ENCODE data around the gene STC2.

Gene STC2

GRCh38 chr5:173327084-173327947 lies 898 bp downstream of the STC2 start:
- peak overlapping the region; percentile 62 for H2AFZ ChIP-seq (ENCODE audit: insufficient read depth, low read length, poor library complexity)
- H2BK12ac ChIP-seq (ENCODE audit: low read length) = no peak overlapping the region
- WGBS (ENCODE audit: extremely low coverage, insufficient coverage, insufficient read length) = no CpG with 5 or more reads among the region's 76 CpGs
- H3K27ac ChIP-seq (ENCODE audit: low read depth, low read length) = no peak overlapping the region
- peak overlapping the region; percentile 22 for H3K4ac ChIP-seq (ENCODE audit: low read depth, low read length)
- no peak overlapping the region for H2BK5ac ChIP-seq (ENCODE audit: low read depth, low read length, poor library complexity)
- peak overlapping the region; percentile 85 for H3K4me2 ChIP-seq (ENCODE audit: low read length)
- H4K12ac ChIP-seq (ENCODE audit: low read depth, low read length) = peak overlapping the region; percentile 22
- peak; percentile 37 to 63 for DNase-seq
- no peak overlapping the region for H2AK5ac ChIP-seq (ENCODE audit: low read length)
- H3K79me2 ChIP-seq (ENCODE audit: control insufficient read depth, insufficient read depth, low read length, poor library complexity) = peaks cover 10% of the 10 kb centered on the region
- H3K27me3 ChIP-seq (ENCODE audit: insufficient read depth, low read length) = peaks cover 4% of the 10 kb centered on the region
- peak overlapping the region; percentile 33 for H3K14ac ChIP-seq (ENCODE audit: low read length)
- peaks cover 2% of the 10 kb centered on the region for H3K9me3 ChIP-seq (ENCODE audit: insufficient read depth, low read depth, low read length)
- H3K4me3 ChIP-seq (ENCODE audit: low read depth, low read length) = peak overlapping the region; percentile 66
- H3K36me3 ChIP-seq (ENCODE audit: control insufficient read depth in 1 of 2, insufficient read depth in 2 of 2, low read length in 2 of 2) = peaks cover 8 to 11% of the 10 kb centered on the region in 2 experiments
- no peak overlapping the region for H3K9ac ChIP-seq (ENCODE audit: low read length)
- peak overlapping the region; percentile 37 for H4K91ac ChIP-seq (ENCODE audit: low read depth, low read length)
- H2BK120ac ChIP-seq (ENCODE audit: insufficient read depth, low read length, poor library complexity) = no peak overlapping the region
- H3K18ac ChIP-seq (ENCODE audit: low read length) = peak overlapping the region; percentile 38
- no peak overlapping the region for H4K8ac ChIP-seq (ENCODE audit: low read depth, low read length)
- H3K4me1 ChIP-seq (ENCODE audit: control insufficient read depth in 1 of 2, insufficient read depth in 2 of 2, low read length in 2 of 2) = peaks cover 25 to 28% of the 10 kb centered on the region in 2 experiments
- H3K79me1 ChIP-seq (ENCODE audit: low read length) = peaks cover 16% of the 10 kb centered on the region
- peak overlapping the region; percentile 60 for H3K23ac ChIP-seq (ENCODE audit: low read length)

- H3K27ac ChIP-seq (ENCODE audit: low read depth, low read length) = no peak overlapping the region
Observed at GRCh38 chr5:173326501-173326960, 1.7 kb downstream of the STC2 start.

DNA sequence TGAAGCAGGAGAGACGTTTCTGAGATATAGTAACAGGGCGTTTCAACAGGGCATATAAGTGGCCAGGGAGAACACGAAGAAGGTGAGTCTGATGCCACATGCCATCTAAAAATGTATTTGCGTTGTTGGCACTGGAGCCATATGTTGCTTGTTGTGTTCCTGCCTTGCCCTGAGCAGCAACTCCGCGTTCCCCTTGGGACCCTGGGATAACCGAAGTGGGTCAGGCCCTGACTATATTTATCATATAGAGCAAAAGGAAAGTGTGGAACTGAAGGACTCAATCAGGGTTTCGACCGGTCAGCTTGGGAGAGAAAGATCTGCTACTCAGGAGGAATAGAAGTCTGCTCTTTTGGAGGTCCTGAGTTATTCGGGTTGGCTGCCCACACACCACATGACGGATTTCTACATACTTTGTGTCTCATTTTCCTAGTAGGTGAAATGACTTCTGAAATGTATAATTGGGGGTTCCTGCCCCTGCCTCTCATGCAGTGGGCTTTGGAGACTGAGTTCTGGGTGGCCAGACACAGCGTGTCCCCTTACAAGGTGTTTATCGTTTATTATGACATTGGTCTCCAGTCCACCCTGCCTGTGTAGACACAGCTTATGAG lies 3.0 kb downstream of the STC2 start:
- no CpG with 5 or more reads among the region's 13 CpGs for WGBS (ENCODE audit: extremely low coverage, insufficient coverage, insufficient read length)
- H3K4me2 ChIP-seq (ENCODE audit: low read length) = no peak overlapping the region
- no peak overlapping the region for H3K23ac ChIP-seq (ENCODE audit: low read length)

More at GRCh38 chr5:173326501-173326960, 1.7 kb downstream of the STC2 start:
- Histone ChIP-seq H4K91ac (ENCODE audit: low read depth, low read length) (no peak overlapping the region), H3K36me3 (ENCODE audit: control insufficient read depth in 1 of 2, insufficient read depth in 2 of 2, low read length in 2 of 2) (peaks cover 8 to 11% of the 10 kb centered on the region in 2 experiments), H3K79me2 (ENCODE audit: control insufficient read depth, insufficient read depth, low read length, poor library complexity) (peaks cover 10% of the 10 kb centered on the region), H4K8ac (ENCODE audit: low read depth, low read length) (no peak overlapping the region), H3K4ac (ENCODE audit: low read depth, low read length) (no peak overlapping the region), H3K9me3 (ENCODE audit: insufficient read depth, low read depth, low read length) (peaks cover 2% of the 10 kb centered on the region), H3K18ac (ENCODE audit: low read length) (no peak overlapping the region), H3K14ac (ENCODE audit: low read length) (no peak overlapping the region), H2BK12ac (ENCODE audit: low read length) (no peak overlapping the region), H2AFZ (ENCODE audit: insufficient read depth, low read length, poor library complexity) (no peak overlapping the region), H4K12ac (ENCODE audit: low read depth, low read length) (no peak overlapping the region), H3K79me1 (ENCODE audit: low read length) (peaks cover 16% of the 10 kb centered on the region), H3K27me3 (ENCODE audit: insufficient read depth, low read length) (peaks cover 4% of the 10 kb centered on the region), H2BK120ac (ENCODE audit: insufficient read depth, low read length, poor library complexity) (no peak overlapping the region), H2AK5ac (ENCODE audit: low read length) (no peak overlapping the region), H3K9ac (ENCODE audit: low read length) (no peak overlapping the region), H3K4me3 (ENCODE audit: low read depth, low read length) (peak overlapping the region; percentile 6), H3K23ac (ENCODE audit: low read length) (no peak overlapping the region), H2BK5ac (ENCODE audit: low read depth, low read length, poor library complexity) (no peak overlapping the region), H3K4me2 (ENCODE audit: low read length) (peak overlapping the region; percentile 85), H3K4me1 (ENCODE audit: control insufficient read depth in 1 of 2, insufficient read depth in 2 of 2, low read length in 2 of 2) (peaks cover 25 to 26% of the 10 kb centered on the region in 2 experiments)
- WGBS (ENCODE audit: extremely low coverage, insufficient coverage, insufficient read length) = no CpG with 5 or more reads among the region's 15 CpGs
- DNase-seq = peak; percentile 56 to 67

GRCh38 chr5:173324115-173325001 lies 3.9 kb downstream of the STC2 start:
- peaks cover 2% of the 10 kb centered on the region for H3K9me3 ChIP-seq (ENCODE audit: insufficient read depth, low read depth, low read length)
- H3K79me2 ChIP-seq (ENCODE audit: control insufficient read depth, insufficient read depth, low read length, poor library complexity) = peaks cover 10% of the 10 kb centered on the region
- H4K12ac ChIP-seq (ENCODE audit: low read depth, low read length) = no peak overlapping the region
- H2BK120ac ChIP-seq (ENCODE audit: insufficient read depth, low read length, poor library complexity) = no peak overlapping the region
- no peak overlapping the region for H3K27ac ChIP-seq (ENCODE audit: low read depth, low read length)
- H3K27me3 ChIP-seq (ENCODE audit: insufficient read depth, low read length) = peaks cover 4% of the 10 kb centered on the region
- no peak overlapping the region for H3K23ac ChIP-seq (ENCODE audit: low read length)
- H3K4me1 ChIP-seq (ENCODE audit: control insufficient read depth in 1 of 2, insufficient read depth in 2 of 2, low read length in 2 of 2) = peaks cover 25 to 33% of the 10 kb centered on the region in 2 experiments
- H3K4me3 ChIP-seq (ENCODE audit: low read depth, low read length) = no peak overlapping the region
- no peak overlapping the region for H4K8ac ChIP-seq (ENCODE audit: low read depth, low read length)
- no peak overlapping the region for H2AK5ac ChIP-seq (ENCODE audit: low read length)
- peaks cover 8 to 11% of the 10 kb centered on the region in 2 experiments for H3K36me3 ChIP-seq (ENCODE audit: control insufficient read depth in 1 of 2, insufficient read depth in 2 of 2, low read length in 2 of 2)
- no CpG with 5 or more reads among the region's 29 CpGs for WGBS (ENCODE audit: extremely low coverage, insufficient coverage, insufficient read length)
- peaks cover 10% of the 10 kb centered on the region for H3K79me1 ChIP-seq (ENCODE audit: low read length)
- no peak overlapping the region for H2BK12ac ChIP-seq (ENCODE audit: low read length)
- no peak for DNase-seq
- H2BK5ac ChIP-seq (ENCODE audit: low read depth, low read length, poor library complexity) = no peak overlapping the region
- no peak overlapping the region for H3K4ac ChIP-seq (ENCODE audit: low read depth, low read length)
- H2AFZ ChIP-seq (ENCODE audit: insufficient read depth, low read length, poor library complexity) = no peak overlapping the region
- no peak overlapping the region for H3K18ac ChIP-seq (ENCODE audit: low read length)
- H4K91ac ChIP-seq (ENCODE audit: low read depth, low read length) = no peak overlapping the region
- H3K4me2 ChIP-seq (ENCODE audit: low read length) = no peak overlapping the region
- H3K14ac ChIP-seq (ENCODE audit: low read length) = no peak overlapping the region
- no peak overlapping the region for H3K9ac ChIP-seq (ENCODE audit: low read length)

More for the DNA sequence above, 3.0 kb downstream of the STC2 start:
- Histone ChIP-seq H3K4me3 (ENCODE audit: low read depth, low read length) (no peak overlapping the region), H2BK120ac (ENCODE audit: insufficient read depth, low read length, poor library complexity) (no peak overlapping the region), H3K36me3 (ENCODE audit: control insufficient read depth in 1 of 2, insufficient read depth in 2 of 2, low read length in 2 of 2) (peaks cover 8 to 11% of the 10 kb centered on the region in 2 experiments), H3K9me3 (ENCODE audit: insufficient read depth, low read depth, low read length) (peaks cover 2% of the 10 kb centered on the region), H3K4ac (ENCODE audit: low read depth, low read length) (no peak overlapping the region), H3K27ac (ENCODE audit: low read depth, low read length) (no peak overlapping the region), H3K18ac (ENCODE audit: low read length) (no peak overlapping the region), H3K4me1 (ENCODE audit: control insufficient read depth in 1 of 2, insufficient read depth in 2 of 2, low read length in 2 of 2) (peaks cover 22 to 29% of the 10 kb centered on the region in 2 experiments), H4K12ac (ENCODE audit: low read depth, low read length) (no peak overlapping the region), H2AK5ac (ENCODE audit: low read length) (no peak overlapping the region), H3K9ac (ENCODE audit: low read length) (no peak overlapping the region), H4K8ac (ENCODE audit: low read depth, low read length) (no peak overlapping the region), H2AFZ (ENCODE audit: insufficient read depth, low read length, poor library complexity) (no peak overlapping the region), H2BK12ac (ENCODE audit: low read length) (no peak overlapping the region), H3K14ac (ENCODE audit: low read length) (no peak overlapping the region), H2BK5ac (ENCODE audit: low read depth, low read length, poor library complexity) (no peak overlapping the region), H3K27me3 (ENCODE audit: insufficient read depth, low read length) (peaks cover 4% of the 10 kb centered on the region), H3K79me1 (ENCODE audit: low read length) (peaks cover 16% of the 10 kb centered on the region), H4K91ac (ENCODE audit: low read depth, low read length) (no peak overlapping the region), H3K79me2 (ENCODE audit: control insufficient read depth, insufficient read depth, low read length, poor library complexity) (peaks cover 10% of the 10 kb centered on the region)
- no peak for DNase-seq

All from trophoblast cell (in vitro differentiated cells and primary cell).